Stimulated activated naive CD8-positive, alpha-beta T cell treated with anti-CD3 and anti-CD28 coated beads, Interleukin-15, Interleukin-2, amounts not matched to agents 100 U/mL and 50 U/mL, for 24 hours (primary cell): Measurements from ENCODE around the gene PPA2.
A peak's percentile ranks its signal among the peaks of the same experiment; 100 is the strongest.
"Not testable (repeated sequence)": the region's sequence is repeated elsewhere in the genome, so short reads cannot be mapped to it uniquely, and the experiment has no call there.

Experiments
- ATAC-seq: fragments of 150-1000 bp; cut with Tn5 transposase; one replicate; pipeline ENCODE4 v1.10.0; 2021
- DNase-seq: peaks from one replicate; pipeline ENCODE4 v3.0.0; 2021

PPA2 gene

GRCh38 chr4:105458541-105458940, 15.3 kb downstream of the PPA2 start:
- not testable (repeated sequence) for DNase-seq, ATAC-seq

DNA sequence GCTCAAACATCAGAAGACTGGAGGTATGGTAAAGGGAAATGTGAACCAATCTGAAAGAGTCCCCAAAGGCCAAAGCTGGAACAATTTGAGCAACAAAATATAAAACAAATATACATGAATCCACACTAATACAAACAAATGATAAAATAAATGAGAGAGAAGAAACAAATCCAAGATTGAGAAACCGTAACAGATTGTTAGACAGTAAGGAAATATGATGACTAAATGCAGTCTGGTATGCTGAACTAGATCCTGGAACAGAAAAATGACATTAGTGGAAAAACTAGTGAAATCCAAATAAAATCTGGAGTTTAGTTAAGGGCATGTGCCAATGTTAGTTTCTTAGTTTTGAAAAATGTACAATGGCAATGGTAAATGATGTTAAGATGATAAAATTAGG, 15.9 kb downstream of the PPA2 start:
- ATAC-seq = no peak

DNA sequence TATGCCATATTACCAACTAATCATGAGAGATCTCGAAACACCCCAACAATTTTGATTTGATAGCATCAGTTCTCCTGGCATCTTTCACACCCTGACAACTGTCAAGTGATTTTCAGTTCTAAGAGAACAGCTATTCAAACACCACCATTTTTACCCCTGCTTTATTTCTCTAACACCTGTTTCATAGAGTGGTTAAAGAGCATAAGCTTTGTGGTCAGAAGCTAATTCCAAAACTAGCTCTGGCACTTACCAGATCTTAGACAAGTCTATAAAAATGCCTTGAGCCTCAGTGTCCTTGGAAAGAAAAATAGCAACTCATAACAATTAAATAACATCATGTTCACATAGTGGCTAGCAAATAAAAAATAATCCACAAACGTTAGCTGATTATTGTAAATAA, 17.9 kb downstream of the PPA2 start:
- no peak for DNase-seq

More for the DNA sequence above, 15.9 kb downstream of the PPA2 start:
- DNase-seq = no peak

DNA sequence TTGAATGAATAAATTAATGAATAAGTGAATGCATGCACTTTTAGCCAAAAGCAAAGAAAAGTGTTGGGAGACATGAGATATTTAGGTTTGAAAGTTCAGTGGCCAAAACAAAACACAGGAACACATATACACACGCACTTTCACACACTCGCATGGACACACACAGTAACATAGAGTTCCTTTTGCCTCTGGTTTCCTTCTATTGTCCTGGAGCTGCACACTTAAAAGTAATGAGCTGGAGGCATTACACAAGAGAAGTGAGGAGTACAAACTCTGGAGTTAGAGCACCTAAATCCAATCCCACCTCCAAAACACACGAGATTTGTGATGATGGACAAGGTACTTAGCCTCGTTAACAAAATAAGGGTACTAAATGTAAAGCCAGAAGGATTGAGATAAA, 18.7 kb downstream of the PPA2 start:
- DNase-seq (no peak), ATAC-seq (no peak)

More for the DNA sequence above, 17.9 kb downstream of the PPA2 start:
- ATAC-seq = no peak

- no peak for DNase-seq
- ATAC-seq = peak; percentile 88
Observed at GRCh38 chr4:105453550-105454205, 20.2 kb downstream of the PPA2 start.

- DNase-seq (no peak), ATAC-seq (no peak)
Observed at GRCh38 chr4:105451346-105451745, 22.5 kb downstream of the PPA2 start.

- DNase-seq (no peak), ATAC-seq (no peak)
Observed at GRCh38 chr4:105440890-105441289, 33.0 kb downstream of the PPA2 start.

DNA sequence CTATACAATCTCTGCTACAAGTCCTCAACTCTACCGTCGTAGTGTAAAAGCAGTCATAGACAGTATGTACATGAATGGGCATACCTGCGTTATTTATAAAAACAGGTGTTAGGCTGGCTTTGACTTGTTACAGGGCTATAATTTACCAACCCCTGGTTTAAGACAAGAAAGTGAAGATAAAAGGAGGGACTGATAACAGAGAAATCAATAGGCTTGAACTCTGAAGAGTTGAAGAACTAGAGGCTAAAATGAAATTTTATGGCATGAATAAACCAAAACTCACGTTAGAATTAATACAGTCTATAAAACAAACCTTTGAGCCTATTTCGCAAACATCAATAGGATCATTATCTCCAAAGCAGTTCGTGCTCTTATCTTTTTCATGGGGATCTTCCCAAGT, 36.2 kb downstream of the PPA2 start:
- ATAC-seq = no peak
- no peak for DNase-seq

DNA sequence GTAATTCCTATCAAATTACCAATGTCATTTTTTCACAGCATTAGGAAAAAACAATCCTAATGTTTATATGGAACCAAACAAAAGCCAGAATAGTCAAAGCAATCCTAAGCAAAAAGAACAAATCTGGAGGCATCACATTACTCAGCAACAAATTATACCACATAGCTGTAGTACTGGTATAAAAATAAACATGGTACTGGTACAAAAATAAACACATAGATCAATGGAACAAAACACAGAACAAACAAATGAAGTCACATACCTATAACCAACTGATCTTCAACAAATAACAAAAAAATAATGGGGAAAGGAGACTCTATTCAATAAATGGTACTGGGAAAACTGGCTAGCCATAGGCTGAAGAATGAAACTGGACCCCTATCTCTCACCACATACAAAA, 37.4 kb downstream of the PPA2 start:
- ATAC-seq = no peak

DNA sequence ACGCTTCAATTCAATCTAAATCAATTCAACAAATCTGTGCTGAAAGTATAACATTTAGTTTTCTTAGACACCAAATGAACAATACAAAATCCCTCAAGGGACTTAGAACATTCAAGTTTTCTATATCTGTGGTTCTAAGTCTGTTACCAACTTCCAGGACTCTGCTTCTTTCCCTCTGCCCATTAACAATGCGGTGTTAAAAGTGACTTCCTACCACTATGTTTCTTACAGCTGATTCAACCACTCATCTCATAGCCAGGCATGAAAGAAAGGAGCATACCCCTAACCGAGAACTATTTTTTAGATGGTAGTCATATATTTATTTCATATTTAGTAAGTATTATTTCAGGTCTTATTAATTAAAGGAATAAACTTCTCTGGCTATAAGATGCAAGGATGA, 38.9 kb downstream of the PPA2 start:
- no peak for DNase-seq
- no peak for ATAC-seq

More for the DNA sequence above, 37.4 kb downstream of the PPA2 start:
- DNase-seq = no peak

GRCh38 chr4:105433421-105433820, 40.4 kb downstream of the PPA2 start:
- DNase-seq = no peak
- ATAC-seq = no peak

GRCh38 chr4:105432438-105432837, 41.4 kb downstream of the PPA2 start:
- no peak for DNase-seq
- ATAC-seq = no peak

DNA sequence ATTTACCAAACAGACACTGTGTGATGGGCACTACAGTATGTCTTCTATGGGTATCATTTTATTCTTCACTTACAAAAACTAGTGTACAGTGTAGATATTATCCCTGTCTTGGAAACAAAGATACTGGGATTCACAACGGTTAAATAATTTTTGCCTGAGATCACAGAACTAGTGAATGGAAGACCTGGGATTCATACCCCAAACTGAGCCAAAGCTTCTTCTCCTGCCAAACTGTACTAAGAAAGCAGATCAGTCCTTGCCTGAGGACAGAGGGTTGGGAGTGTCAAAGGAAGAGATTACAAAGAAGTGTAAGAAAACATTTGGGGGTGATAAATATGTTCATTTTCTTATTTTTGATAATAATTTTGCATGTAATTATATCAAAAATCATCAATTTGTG, 43.1 kb downstream of the PPA2 start:
- DNase-seq = no peak
- ATAC-seq = no peak

GRCh38 chr4:105426187-105426897, 47.5 kb downstream of the PPA2 start:
- ATAC-seq (no peak), DNase-seq (peak; percentile 7)

DNA sequence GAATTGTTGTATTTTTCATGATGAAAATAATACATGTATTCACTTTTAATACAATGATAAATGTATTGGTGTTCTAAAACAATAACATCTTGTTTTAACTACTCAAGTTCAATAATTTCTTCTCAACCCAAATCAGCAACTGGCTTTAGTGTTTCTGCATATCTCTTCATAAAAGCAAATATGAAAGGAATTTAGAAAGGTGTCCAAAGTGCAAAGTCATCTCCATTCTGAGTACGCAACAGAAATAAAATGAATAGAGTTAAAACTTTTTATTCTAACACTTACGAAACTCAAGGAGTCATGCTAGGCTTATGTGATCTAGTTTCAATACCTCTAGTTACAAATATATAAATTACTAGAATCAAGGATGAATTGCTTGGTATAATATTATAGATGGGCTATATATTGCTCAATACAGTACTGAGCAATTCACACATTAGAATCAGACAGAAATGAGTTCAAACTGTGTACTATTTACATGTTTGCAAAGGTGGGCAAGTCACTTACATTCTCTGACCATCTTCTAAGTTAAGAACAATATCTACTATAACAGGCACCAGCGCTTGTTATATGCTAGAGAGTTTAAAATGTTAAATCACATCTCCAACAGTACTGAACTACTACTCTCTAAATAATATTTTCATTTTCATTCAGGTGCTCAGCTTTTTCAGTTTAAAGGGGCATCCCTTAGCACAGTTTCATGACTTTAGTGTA, 51.5 kb downstream of the PPA2 start:
- ATAC-seq (no peak), DNase-seq (no peak)

GRCh38 chr4:105417624-105418023, 56.2 kb downstream of the PPA2 start:
- no peak for ATAC-seq

GRCh38 chr4:105415281-105415744, 58.5 kb downstream of the PPA2 start:
- ATAC-seq (no peak), DNase-seq (no peak)

More at GRCh38 chr4:105417624-105418023, 56.2 kb downstream of the PPA2 start:
- DNase-seq = no peak

DNA sequence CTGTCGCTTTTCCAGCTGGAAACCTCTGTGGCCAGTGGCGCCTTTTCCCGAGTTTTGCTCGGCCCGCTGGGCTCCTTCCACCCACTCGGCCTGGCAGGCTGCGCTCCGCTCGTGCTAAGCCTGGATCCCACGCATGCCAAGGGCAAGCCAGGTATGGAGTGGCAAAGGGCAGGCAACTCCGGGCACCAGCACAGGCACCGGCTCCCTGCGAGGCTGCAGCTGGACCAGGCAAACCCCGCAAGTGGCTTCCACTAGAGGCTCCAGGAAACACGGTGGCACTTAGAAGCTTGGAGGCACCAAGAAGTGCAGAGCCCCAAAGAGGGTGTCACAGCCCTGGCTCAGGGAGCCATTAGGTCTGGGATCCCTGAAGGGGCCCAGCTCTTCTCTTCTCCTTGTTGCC, 59.5 kb downstream of the PPA2 start:
- ATAC-seq (no peak), DNase-seq (no peak)

DNA sequence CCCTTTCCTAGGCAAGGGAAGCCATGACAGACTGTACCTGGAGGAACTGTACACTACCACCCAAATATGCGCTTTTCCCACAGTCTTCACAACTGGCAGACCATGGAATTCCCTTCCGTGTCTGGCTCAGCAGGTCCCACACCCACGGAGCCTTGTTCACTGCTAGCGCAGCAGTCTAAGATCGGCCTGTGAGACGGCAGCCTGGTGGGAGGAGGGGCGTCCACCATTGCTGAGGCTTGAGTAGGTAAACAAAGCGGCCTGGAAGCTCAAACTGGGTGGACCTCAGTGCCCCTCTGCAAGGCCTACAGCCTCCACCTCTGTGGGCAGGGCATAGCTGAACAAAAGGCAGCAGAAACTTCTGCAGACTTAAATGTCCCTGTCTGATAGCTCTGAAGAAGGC, 64.7 kb downstream of the PPA2 start:
- not testable (repeated sequence) for ATAC-seq, DNase-seq

DNA sequence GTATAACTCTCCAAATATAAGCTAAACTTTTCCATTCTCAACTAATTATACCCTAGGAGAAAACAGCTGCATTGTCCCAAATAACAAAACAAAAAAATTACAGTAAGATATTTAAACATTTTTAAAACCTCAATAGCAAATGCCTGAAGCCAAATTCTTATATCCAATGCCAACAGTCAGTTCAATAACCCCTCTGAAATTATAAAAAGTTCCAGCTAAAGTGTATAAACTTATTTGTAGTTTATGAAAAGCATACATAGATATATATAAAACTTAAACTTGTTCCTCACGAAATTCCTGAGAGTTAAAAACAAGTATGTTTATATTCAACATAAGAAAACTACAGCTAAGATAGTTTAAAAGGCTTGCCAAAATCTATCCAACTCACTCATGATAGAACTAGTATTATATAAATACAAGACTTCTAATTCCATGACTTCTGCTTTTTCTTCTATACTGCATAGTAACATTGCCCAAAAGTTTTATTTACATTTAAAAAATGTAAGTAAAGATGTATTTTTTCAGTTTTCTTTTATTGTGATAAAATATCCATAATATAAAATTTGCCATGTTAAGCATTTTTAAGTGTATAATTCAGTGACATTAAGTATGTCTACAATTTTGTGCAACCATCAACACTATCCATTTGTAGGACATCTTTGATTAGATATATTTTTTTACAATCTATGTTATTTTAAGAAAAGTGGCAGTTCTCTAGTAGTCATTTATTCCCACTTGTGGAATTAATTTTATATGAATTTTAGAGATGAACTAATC, 72.8 kb downstream of the PPA2 start:
- DNase-seq = no peak
- ATAC-seq = no peak

GRCh38 chr4:105399532-105400161, 74.2 kb downstream of the PPA2 start:
- no peak for DNase-seq
- no peak for ATAC-seq

GRCh38 chr4:105392858-105393257, 81.0 kb downstream of the PPA2 start:
- ATAC-seq = no peak
- no peak for DNase-seq
